Skin epidermis (tissue), 12 donors: ENCODE data around the gene PRLR.

Experiments used
- H3K27ac ChIP-seq, 21 experiments: fragments of 200-600 bp; sonication (generic) in 11 of 21; one replicate each; pipeline ENCODE4 v1.5.0; 2020; ENCODE audit warnings: mild to moderate bottlenecking in 3 of 21, inconsistent platforms in 2 of 21, moderate library complexity in 2 of 21
- H3K4me3 ChIP-seq, 7 experiments: fragments of 200-600 bp; sonication (generic) in 2 of 7; one replicate each; pipeline ENCODE4 v1.5.0; 2020; ENCODE audit warnings: inconsistent platforms in 2 of 7, mild to moderate bottlenecking in 2 of 7, moderate library complexity in 1 of 7

PRLR gene

GRCh38 chr5:35164860-35165542 lies 65.3 kb downstream of the PRLR start:
- H3K27ac ChIP-seq: no peak overlapping the region
- H3K4me3 ChIP-seq: no peak overlapping the region

- Histone ChIP-seq H3K27ac (no peak overlapping the region), H3K4me3 (no peak overlapping the region)
These were observed 66.6 kb downstream of the PRLR start for GRCh38 chr5:35163710-35164033.

DNA sequence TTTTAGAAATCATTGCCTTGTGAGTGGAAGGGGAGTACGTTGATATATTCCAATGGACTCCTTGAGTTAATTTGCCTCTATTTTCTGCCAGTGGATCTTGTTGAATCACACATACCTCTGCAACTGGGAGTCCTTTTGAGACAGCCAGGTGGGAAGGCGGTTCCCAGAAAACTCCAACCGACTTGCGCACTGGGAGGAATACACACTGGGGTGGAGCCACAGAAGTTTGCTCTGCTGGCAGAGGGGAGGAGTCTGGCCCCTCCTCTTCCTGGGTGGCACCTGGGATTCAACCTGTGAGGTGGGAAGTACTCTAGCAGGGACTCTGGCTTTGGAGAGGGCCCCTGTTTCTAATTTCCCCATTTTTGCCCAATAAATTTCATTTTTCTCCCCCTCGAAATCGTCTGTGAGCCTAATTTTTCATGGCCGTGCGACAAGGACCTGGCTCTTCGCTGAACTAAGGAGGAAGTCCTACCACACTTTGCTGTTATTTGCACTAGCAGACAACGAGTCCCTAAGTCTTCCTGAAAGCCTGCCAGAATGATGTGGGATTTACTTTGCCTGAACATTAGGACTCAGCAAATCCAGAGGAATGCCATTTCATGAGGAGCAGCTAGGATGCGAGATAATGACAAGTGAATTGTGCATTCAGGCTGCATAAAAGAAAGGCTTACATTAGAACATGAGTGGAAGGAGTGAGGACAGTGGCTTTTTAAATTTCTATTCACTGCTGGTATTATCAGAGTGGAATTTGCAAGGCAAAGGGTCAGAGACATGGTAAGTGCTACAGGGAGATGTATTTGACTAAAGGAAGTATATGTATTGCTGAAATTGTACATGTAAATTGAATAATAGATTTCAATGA lies 67.2 kb downstream of the PRLR start:
- H3K4me3 ChIP-seq: no peak overlapping the region
- H3K27ac ChIP-seq: peak overlapping the region in 7 of 21 experiments; percentile 4 to 47 (median 10)

DNA sequence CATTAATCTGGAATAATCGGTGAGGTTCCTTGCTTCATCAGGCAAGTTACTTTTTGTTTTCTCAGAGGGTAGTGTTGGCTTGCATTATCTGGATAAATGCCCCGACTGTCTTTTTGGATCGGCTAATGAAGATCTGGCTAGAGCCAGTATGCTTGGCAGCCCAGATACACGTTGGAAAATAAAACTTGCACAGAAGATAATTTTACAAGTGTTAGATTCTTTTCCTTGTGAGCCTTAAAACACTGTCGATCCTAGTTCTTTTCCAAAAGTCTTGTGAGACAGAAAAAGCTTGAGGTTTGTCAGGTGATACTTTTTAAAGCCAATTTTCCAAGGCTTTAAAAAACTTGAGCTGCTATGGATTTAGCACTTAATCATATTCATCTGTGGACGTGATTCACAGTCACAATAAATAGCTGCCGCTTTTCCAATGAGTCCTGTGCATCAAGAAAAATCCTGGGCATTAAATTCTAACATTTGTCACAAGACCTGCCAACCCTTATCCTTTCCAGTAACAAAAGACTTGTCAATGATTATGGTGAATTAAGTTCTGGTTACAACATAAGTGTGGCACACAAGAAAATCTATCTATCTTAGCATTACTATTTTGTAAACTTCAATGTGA lies 68.5 kb downstream of the PRLR start:
- H3K27ac ChIP-seq: peak overlapping the region in 8 of 21 experiments; percentile 5 to 70 (median 16)
- H3K4me3 ChIP-seq: no peak overlapping the region

GRCh38 chr5:35160486-35161116 lies 69.7 kb downstream of the PRLR start:
- H3K4me3 ChIP-seq: no peak overlapping the region
- H3K27ac ChIP-seq: peak overlapping the region in 3 of 21 experiments; percentile 1 to 70 (median 40)

DNA sequence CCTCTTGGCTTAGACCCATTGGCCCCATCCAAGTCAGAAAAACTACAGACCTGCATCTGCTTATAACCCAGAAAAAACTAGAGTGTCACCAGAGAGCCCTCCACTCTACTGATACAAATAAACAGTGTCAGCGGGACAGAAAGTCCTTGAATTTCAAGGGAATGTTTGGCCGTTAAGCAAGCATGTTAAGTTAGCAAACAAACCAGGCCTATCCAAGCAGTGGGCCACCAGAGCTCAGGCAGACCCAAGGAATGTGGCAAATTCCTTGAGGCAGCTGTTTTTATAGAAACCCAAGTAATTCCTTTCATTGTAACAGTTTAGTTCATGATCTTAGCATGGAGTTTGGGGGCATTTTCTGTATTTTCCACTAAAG lies 70.9 kb downstream of the PRLR start:
- no peak overlapping the region for H3K4me3 ChIP-seq
- peak overlapping the region in 5 of 21 experiments; percentile 1 to 64 (median 9) for H3K27ac ChIP-seq

DNA sequence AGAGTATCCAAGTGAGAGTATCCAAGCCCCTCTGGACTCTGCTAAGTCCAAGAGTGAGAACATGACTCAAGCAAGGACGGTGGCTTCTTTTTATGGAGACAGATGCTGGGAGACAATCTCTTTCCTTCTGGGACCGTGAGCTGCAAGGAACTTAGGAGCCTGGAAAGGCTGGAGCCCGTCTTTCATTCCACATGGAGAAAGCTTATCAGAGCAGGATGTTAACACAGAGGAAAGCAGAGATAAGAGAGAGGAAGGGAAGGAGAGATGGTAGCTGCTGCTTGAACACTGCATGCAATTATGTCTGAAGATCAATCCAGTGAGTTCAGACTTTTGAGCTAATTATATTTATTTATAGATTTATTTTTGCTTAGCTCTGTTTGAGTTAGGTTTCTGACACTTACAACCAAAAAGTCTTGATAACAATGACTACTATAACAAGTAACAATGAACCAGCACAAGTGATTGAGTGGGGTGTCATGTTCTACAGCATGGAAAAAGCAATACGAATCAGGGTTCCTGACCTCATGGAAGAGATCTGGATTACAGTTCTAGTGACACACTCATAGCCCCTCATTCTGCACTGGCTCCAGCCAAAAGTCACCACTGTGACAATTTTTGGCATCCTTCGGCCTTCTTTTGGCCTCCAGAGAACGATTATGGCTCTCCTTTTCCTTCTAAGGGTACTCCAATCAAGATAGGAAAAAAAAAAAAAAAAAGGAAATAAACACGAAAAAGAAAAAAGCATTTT lies 71.5 kb downstream of the PRLR start:
- peak overlapping the region in 4 of 21 experiments; percentile 1 to 64 (median 10) for H3K27ac ChIP-seq
- H3K4me3 ChIP-seq: no peak overlapping the region

- H3K27ac ChIP-seq: peak overlapping the region in 1 of 21 experiments; percentile 64
These were observed 72.1 kb downstream of the PRLR start for GRCh38 chr5:35158204-35158603.

DNA sequence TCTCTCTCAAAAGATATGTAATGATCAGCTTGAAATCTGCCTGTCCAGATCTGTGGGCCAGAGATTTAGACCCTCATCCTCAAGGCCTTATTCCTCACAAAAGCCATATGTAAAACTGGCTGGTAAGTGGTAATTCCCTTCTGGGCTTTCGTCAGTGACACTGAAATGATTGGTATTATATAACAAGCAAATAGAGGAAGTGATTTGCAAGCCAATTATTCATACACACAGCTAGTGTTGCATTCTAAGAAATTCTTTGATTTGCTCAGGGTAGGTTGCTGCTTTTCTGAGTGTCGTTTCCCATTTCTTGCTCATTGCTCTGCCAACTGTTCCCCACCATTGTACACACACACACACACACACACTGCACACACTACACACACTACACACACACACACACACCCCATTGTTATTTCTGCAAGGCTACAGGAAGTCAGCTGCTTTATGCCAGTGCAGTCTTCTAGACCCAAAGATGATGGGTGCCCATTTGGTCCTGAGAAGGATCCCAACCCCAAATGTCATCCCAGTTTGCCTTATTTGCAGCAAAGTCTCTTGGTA lies 76.8 kb downstream of the PRLR start:
- Histone ChIP-seq H3K4me3 (no peak overlapping the region), H3K27ac (no peak overlapping the region)

More at GRCh38 chr5:35158204-35158603, 72.1 kb downstream of the PRLR start:
- no peak overlapping the region for H3K4me3 ChIP-seq

DNA sequence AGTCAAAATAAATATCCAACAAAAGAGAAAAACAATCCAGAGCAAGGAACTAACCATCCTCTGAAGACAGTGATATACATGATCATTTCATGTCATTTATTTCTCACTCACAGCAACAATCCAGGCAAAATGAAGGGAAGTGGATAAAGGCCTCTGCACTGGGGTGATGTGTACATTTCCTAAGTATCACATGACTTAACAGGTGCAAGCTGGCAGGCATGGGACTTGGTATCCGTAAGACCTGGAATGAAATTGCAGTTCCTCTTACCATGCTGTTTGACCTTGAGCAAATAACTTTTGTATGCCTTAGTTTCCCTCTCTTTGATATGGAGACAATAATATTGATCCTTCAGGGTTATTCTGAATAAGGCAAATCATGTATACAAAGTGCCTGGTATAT lies 77.6 kb downstream of the PRLR start:
- H3K27ac ChIP-seq: no peak overlapping the region
- H3K4me3 ChIP-seq: no peak overlapping the region

GRCh38 chr5:35151146-35151920 lies 79.0 kb downstream of the PRLR start:
- H3K4me3 ChIP-seq: no peak overlapping the region

DNA sequence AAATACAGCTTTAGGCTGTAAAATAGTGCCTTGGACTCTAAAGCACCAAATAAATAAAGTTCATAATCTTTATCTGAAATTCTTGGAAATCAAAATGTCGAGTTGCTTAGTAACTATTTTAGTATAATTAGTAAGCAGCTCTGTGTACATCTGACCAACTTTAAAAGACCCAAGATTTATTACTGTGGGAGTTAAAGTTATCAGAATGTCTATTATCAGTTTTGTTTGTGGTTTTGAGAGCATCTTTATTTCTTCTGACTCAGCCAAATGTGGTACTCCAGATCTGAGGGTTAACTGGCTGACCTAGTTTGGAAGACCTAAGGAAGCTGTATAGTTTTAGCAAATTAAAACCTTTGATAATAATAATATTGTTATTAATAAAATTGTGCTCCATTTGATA lies 81.2 kb downstream of the PRLR start:
- no peak overlapping the region for H3K27ac ChIP-seq
- H3K4me3 ChIP-seq: no peak overlapping the region

More at GRCh38 chr5:35151146-35151920, 79.0 kb downstream of the PRLR start:
- H3K27ac ChIP-seq: no peak overlapping the region

DNA sequence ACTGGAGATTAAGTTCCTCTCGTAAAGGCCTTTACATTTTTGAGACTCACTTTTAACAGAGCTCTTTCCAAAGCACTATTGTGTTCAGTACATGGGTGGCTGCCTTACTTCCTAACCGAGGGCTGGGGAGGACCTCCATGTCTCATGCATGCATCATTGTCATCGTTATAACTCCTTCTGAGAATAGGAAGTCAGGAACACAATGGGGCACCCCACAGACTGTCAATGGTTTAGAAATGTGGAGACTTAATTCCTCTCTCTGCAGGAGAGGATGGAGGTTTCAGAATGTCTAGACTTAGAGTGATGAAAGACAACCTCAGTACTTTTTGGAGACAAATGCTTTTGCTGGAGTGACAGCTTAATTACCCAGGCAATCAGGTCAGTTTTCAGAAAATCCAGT lies 83.9 kb downstream of the PRLR start:
- Histone ChIP-seq H3K4me3 (no peak overlapping the region), H3K27ac (no peak overlapping the region)

- Histone ChIP-seq H3K4me3 (no peak overlapping the region), H3K27ac (no peak overlapping the region)
These were observed 84.5 kb downstream of the PRLR start for GRCh38 chr5:35145691-35146317.

DNA sequence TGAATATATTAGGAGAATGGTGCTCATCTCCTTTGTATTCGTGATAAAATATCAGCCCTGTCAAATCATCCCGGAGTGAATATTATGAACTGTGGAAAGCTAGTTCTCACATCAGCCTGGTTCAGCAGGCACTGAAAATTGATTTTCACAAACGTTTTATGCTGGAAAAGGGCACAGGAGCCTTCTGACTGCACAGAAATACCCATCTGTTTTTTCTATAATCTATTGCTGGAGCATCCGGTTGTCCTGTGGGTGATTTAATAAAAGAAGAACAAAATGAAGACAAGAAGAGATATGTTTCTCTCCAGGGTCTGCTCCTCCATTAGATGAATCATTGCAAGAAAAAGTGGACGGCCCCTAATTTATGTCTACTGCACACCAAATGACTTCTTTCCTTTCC lies 85.3 kb downstream of the PRLR start:
- H3K4me3 ChIP-seq: no peak overlapping the region
- H3K27ac ChIP-seq: no peak overlapping the region

- no peak overlapping the region for H3K4me3 ChIP-seq
- no peak overlapping the region for H3K27ac ChIP-seq
These were observed 86.4 kb downstream of the PRLR start for GRCh38 chr5:35143841-35144240.

GRCh38 chr5:35141739-35142138 lies 88.5 kb downstream of the PRLR start:
- Histone ChIP-seq H3K4me3 (no peak overlapping the region), H3K27ac (no peak overlapping the region)

GRCh38 chr5:35138232-35138631 lies 92.1 kb downstream of the PRLR start:
- H3K27ac ChIP-seq: peak overlapping the region in 1 of 21 experiments; percentile 57
- no peak overlapping the region for H3K4me3 ChIP-seq
